ENCODE measurements around the gene LRP5.

DNA sequence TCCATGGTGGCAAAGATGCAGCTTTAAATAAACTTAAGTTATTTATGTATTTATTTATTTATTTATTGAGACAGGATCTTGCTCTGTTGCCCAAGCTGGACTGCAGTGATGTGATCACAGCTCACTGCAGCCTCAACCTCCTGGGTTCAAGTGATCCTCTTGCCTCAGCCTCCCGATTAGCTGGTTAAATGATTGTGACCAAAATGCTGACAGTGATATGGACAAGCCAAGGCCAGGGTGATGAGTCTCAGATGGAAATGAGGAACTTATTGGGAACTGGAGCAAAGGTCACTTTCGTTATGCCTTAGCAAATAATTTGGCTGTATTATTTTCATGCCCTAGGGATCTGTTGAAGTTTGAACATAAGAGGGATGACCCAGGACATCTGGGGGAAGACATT lies 9.3 kb upstream of the LRP5 start:
- TF ChIP-seq, protein P1, sequence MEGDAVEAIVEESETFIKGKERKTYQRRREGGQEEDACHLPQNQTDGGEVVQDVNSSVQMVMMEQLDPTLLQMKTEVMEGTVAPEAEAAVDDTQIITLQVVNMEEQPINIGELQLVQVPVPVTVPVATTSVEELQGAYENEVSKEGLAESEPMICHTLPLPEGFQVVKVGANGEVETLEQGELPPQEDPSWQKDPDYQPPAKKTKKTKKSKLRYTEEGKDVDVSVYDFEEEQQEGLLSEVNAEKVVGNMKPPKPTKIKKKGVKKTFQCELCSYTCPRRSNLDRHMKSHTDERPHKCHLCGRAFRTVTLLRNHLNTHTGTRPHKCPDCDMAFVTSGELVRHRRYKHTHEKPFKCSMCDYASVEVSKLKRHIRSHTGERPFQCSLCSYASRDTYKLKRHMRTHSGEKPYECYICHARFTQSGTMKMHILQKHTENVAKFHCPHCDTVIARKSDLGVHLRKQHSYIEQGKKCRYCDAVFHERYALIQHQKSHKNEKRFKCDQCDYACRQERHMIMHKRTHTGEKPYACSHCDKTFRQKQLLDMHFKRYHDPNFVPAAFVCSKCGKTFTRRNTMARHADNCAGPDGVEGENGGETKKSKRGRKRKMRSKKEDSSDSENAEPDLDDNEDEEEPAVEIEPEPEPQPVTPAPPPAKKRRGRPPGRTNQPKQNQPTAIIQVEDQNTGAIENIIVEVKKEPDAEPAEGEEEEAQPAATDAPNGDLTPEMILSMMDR (IDR thresholded peaks at IDR 0.05) = no peak
- TF ChIP-seq POLR2A (IDR thresholded peaks at IDR 0.05) = no peak

Measured in adrenal gland (tissue), 5 donors.